NB4 (cell line): Measurements from ENCODE around the gene CTDSPL.

Experiments used
- DNase-seq: peaks from one replicate; pipeline ENCODE4 v3.0.0; 2010; ENCODE audit warnings: low read depth
- H3K4me3 ChIP-seq: one replicate; pipeline ENCODE4 v1.5.1; 2011; ENCODE audit warnings: mild to moderate bottlenecking, low read depth, low read length, moderate library complexity
- MYC ChIP-seq: IDR thresholded peaks from 2 replicates; pipeline ENCODE4 v1.6.1; 2011; ENCODE audit warnings: low read depth, low read length
- POLR2A ChIP-seq: IDR thresholded peaks from 2 replicates; pipeline ENCODE4 v1.6.1; 2011; ENCODE audit warnings: mild to moderate bottlenecking; ENCODE audit not compliant: insufficient read length; ENCODE audit errors: extremely low read depth
- TF ChIP-seq, protein P1 (sequence below): IDR thresholded peaks from one replicate; pipeline ENCODE4 v1.5.1; 2012; ENCODE audit warnings: low read depth, low read length
- TF ChIP-seq, protein P2 (sequence below): IDR thresholded peaks from 2 replicates; pipeline ENCODE4 v1.6.1; 2011; ENCODE audit warnings: low read depth, low read length

CTDSPL gene

DNA sequence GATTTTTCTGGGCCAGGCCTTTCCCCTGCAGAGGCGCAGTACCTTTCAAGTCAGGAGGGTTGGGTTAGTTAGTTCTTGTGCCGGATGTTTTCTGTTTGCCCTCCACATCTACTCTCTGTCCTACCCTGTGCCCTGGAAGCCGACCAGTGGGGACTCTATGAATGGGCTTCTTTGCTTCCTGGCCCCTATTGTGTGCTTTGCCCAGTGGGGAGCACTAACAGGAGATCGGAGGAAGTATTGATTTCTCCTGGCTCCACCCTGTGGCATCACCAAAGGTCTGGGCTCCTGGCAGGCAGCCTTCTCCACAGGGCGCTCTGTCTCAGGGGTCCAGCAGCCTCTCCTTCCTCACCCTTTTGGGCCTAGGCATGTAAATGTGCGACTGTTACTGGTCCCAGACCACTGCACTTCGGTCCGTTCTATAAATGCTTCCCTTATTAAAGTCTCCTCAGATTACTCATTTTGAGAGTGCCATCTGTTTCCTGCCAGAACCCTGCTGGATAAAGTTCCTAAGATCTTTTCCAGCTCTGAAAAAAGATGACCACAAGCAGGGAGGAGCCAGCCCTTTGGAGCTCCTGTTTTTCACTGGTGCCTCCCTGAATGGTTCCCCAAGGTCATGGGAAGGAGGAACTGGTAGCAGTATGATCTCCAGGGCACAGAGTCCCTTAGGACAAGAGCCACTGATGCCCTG, 44.5 kb downstream of the CTDSPL start:
- no peak for TF ChIP-seq POLR2A
- no peak for TF ChIP-seq MYC
- TF ChIP-seq, protein P1, sequence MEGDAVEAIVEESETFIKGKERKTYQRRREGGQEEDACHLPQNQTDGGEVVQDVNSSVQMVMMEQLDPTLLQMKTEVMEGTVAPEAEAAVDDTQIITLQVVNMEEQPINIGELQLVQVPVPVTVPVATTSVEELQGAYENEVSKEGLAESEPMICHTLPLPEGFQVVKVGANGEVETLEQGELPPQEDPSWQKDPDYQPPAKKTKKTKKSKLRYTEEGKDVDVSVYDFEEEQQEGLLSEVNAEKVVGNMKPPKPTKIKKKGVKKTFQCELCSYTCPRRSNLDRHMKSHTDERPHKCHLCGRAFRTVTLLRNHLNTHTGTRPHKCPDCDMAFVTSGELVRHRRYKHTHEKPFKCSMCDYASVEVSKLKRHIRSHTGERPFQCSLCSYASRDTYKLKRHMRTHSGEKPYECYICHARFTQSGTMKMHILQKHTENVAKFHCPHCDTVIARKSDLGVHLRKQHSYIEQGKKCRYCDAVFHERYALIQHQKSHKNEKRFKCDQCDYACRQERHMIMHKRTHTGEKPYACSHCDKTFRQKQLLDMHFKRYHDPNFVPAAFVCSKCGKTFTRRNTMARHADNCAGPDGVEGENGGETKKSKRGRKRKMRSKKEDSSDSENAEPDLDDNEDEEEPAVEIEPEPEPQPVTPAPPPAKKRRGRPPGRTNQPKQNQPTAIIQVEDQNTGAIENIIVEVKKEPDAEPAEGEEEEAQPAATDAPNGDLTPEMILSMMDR = no peak
- TF ChIP-seq, protein P2, sequence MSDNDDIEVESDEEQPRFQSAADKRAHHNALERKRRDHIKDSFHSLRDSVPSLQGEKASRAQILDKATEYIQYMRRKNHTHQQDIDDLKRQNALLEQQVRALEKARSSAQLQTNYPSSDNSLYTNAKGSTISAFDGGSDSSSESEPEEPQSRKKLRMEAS = no peak
- H3K4me3 ChIP-seq = no peak overlapping the region
- DNase-seq = no peak

DNA sequence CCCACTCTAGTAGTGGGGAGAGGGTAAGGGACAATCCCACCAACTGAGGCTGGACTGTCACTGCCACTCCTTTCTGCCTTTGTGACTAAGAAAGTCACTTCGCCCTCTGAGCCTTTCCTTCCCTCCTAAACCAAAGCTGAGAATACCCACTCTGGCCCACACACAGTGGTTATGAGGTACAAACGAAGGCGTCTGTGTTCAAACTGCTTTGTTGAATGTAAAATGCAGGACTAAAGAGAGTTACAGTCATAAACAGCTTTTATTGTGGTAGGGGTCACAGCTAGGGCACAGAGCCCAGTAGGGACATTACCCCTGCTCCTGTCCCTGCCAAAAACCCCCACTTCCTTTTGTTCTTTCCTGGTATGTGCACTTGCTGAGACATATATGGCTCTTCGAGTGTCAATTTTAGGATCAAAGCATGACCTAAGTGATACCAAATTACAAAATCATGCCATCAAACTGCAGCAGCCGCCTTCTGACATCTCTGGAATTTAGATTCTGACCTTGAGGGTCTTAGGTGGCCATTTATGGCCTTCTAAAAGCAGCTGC, 45.1 kb downstream of the CTDSPL start:
- no peak overlapping the region for H3K4me3 ChIP-seq
- TF ChIP-seq, protein P1 = no peak
- TF ChIP-seq, protein P2 = no peak
- TF ChIP-seq MYC = no peak
- no peak for TF ChIP-seq POLR2A
- no peak for DNase-seq

DNA sequence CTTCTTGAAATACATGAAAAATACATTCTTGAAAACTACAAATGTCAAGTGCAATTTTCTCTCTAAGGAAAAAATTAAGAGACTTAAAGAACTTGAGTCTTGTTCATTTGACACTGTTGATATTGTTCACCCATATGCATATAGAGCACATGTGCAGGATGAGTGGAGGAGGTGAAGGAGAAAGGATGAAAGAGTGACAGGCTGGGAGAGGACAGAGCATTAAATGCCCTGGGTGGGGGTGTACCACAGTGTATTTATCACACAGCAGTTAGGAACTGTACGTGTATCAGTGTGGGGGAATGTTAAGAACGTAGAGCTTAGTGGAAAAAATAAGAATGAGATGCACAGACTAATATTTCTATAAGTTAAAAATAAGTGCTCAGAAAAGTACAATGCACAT, 45.7 kb downstream of the CTDSPL start:
- no peak for DNase-seq

DNA sequence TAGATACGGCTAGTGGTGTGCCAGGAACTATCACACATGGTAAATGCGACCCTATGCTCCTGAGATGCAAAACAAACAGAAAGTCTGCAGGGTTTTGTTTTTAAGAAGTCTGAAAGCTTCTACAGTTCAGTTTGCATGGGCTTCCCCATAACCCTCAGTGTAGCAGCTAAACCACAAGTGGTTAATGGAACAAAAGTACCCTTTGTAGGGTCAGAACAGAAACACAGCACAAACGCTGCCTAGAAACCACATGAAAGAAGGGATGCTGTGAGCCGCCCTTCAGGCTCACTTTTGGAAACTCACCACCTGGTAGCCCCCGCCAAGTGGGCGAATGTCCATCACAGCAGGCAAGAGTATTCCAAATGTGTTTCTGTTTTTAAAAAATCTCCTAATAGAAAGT, 46.2 kb downstream of the CTDSPL start:
- no peak for DNase-seq
- H3K4me3 ChIP-seq = no peak overlapping the region
- TF ChIP-seq, protein P1 = no peak
- TF ChIP-seq POLR2A = no peak
- TF ChIP-seq MYC = no peak
- TF ChIP-seq, protein P2 = no peak

More for the DNA sequence above, 45.7 kb downstream of the CTDSPL start:
- TF ChIP-seq, protein P2 = no peak
- no peak for TF ChIP-seq MYC
- TF ChIP-seq, protein P1 = no peak
- no peak for TF ChIP-seq POLR2A
- no peak overlapping the region for H3K4me3 ChIP-seq

DNA sequence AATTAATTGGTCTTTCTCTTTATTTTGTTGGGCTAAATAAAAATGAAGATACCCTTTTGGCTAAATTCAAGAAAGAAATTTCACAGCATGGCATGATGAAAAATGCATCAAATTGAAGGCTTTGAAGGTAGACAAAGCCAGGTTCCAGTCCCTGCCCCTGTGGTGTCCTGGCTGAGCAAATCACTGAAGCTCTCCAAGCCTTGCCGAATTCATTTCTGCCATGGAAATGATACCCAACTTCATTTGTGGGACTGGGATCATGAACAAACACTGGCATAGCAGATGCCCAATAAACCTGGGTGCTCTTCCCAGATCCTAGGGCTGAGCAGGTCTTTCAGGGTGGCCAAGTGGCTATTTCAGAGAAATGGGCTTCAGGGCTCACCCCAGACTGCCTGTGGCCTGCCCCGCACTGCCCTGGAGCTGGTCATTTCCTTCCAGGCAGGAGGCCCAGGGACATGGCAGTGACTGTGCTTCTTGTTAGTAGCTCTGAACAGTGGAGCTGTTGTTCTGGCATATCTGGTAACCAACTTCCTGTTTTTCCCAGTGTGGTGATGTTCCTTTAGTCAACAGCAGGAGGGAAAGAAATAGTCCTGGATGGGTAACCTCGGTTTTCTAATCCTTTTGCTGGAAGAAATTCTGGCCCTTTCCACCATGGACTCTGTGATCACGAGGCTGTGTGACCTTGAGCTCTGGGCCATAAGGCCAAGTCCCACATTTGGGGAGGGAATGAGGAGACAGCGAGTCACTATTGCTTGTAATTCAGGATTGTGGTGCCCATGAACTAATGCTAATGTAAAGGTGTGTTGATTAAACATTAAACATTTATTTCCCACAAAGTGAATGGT, 47.6 kb downstream of the CTDSPL start:
- no peak overlapping the region for H3K4me3 ChIP-seq
- TF ChIP-seq MYC (no peak), POLR2A (no peak)
- TF ChIP-seq, protein P1 = no peak
- TF ChIP-seq, protein P2 = no peak
- DNase-seq = peak; percentile 26
